Stimulated activated CD4-positive, alpha-beta T cell treated with anti-CD3 and anti-CD28 coated beads, Interleukin-2, amount 100 ng/mL, for 4 hours (primary cell): ENCODE data around the gene PRXL2C.
"Not testable (repeated sequence)": the region's sequence is repeated elsewhere in the genome, so short reads cannot be mapped to it uniquely, and the experiment has no call there.

Experiments used
- DNase-seq: peaks from one replicate; pipeline ENCODE4 v3.0.0-alpha.2; 2020; ENCODE audit warnings: low read depth

The PRXL2C gene, protein sequence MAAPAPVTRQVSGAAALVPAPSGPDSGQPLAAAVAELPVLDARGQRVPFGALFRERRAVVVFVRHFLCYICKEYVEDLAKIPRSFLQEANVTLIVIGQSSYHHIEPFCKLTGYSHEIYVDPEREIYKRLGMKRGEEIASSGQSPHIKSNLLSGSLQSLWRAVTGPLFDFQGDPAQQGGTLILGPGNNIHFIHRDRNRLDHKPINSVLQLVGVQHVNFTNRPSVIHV

DNA sequence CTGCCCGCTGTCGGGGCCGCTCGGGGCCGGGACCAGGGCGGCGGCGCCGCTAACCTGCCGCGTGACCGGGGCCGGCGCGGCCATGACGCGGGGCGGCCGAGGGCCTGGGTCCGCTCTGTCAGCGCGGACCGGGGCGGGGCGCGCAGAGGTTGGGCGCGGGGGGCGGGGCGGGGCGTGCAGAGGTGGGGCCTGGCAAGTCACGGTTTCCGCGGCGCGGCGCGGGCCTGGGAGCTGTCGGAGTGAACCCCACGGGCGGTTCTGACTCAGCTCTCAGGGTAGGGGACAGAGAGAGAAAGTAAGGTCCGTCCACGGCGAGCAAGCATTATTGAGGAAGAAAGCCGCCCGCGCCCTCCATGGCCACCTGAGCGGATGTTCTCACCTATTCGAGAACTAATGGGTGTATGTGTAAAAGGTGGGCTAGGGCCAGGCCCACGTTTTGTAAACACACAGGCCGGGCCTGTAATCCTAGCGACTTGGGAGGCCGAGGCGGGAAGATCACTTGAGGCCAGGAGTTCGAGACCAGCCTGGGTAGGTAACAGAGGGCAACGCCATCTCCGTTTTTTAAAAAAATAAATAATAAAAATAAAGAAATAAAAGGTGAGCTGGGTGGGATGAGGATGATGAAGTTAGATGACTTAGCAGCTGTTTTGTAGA, at the start of gene PRXL2C:
PRXL2C (minus strand) TSS at position 120 of the 654 bp plus-strand sequence; CDS start at position 84, 36 bp downstream.
- DNase-seq, result peak; percentile 82

DNA sequence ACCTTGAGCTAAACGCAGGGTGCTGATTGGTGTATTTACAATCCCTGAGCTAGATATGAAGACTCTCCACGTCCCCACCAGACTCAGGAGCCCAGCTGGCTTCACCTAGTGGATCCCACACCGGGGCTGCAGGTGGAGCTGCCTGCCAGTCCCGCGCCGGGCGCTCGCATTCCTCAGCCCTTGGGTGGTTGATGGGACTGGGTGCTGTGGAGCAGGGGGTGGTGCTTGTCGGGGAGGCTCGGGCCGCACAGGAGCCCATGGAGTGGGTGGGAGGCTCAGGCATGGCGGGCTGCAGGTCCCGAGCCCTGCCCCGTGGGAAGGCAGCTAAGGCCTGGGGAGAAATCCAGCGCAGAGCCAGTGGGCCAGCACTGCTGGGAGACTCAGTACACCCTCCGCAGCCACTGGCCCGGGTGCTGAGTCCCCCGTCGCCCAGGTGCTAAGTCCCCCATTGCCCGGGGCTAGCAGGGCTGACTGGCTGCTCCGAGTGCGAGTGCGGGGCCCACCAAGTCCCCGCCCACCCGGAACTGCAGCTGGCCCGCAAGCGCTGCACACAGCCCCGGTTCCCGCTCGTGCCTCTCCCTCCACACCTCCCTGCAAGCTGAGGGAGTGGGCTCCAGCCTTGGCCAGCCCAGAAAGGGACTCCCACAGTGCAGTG, 45.7 kb upstream of the PRXL2C start:
- not testable (repeated sequence) for DNase-seq

GRCh38 chr9:96691326-96691725, 36.2 kb upstream of the PRXL2C start:
- DNase-seq, result no peak

- DNase-seq, result no peak
Measured at GRCh38 chr9:96688745-96689464, 33.8 kb upstream of the PRXL2C start.

DNA sequence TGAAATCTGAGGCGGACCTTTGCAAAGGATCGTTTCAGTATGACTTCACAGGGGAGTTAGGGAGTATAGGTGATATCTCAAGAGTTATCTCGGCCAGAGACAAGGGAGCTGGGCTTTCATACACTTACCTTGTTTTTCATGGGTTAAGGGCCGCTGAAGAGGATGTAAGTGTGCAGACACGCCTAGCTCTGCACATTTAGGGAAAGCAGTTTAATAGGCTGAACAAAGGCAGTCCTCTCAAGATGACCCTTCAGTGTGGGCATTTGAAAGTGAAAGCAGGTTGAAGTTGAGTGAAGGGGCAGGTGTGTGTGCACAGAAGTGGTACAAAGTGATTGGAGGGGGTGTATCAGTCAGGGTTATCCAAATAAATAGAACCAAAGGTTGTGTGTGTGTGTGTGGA, 33.1 kb upstream of the PRXL2C start:
- no peak for DNase-seq

- DNase-seq, result peak; percentile 51
Measured at GRCh38 chr9:96686638-96687335, 31.7 kb upstream of the PRXL2C start.

- no peak for DNase-seq
Measured at GRCh38 chr9:96680812-96681499, 25.8 kb upstream of the PRXL2C start.

DNA sequence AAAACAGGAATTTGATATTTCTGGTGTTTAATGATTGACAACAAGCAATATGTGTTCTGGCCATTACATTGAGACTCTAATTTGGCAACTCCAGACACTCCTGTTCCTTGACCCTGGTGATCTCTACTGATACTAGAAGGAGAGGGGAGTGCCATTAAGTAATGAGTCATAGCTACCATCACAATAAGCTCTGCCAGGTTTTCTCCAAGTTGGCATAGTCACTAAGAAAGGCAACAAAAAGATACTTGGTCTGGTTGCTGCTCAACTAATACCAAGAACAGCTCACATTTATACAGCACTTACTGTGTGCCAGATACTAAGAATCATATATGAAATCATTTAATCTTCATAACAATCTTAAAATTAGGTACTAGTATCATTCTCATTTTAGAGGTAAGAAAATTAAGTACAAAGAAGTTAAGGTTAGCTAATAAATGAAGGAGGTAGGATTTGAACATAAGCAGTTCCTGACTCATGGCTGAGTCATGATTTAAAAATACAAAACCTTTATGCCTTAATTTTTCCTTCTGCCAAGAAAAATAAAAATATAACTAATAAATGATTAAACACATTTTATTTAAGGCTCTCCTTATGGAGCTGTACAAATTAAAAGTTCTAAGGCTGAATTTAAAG, 19.9 kb upstream of the PRXL2C start:
- no peak for DNase-seq

DNA sequence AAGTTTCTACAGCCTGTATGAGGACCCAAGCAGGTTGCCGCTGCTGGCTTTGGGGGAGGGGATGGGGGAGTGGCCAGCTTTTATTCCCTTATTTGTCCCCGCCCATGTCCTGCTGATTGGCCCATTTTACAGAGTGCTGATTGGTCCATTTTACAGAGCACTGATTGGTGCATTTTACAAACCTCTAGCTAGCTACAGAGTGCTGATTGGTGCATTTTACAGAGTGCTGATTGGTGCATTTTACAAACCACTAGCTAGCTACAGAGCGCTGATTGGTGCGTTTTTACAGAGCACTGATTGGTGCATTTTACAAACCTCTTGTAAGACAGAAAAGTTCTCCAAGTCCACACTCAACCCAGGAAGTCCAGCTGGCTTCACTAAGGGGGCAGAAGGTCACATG, 18.7 kb upstream of the PRXL2C start:
- not testable (repeated sequence) for DNase-seq

DNA sequence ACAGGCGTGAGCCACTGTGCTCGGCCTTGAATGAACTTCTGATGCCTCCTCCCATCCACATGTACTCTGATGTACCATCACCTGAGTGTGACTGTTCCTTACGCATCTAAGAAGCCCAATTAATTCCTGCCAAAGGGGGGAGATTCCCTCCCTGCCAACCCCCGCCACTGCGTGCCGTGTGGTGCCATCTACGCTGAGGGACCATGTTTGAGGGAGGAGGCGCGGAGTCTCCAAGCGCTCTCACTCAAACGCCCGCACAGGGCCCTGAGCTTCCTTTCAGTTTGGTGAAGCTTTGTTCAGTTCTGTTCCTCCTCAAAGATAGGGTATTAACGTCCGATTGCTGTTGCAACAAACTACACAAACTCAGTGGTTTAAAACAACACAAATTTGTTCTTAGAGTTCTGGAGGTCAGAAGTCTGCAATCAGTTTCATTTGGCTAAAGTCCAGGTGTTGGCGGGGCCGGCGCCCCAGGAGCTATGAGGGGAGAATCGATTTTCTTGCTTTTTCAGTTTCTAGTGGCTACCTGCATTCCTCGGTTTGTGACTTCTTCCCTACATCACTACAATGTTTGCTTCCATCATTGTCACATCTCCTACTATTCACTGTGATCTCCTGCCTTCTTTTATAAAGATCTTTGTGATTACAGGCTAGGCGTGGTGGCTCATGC, 13.9 kb upstream of the PRXL2C start:
- no peak for DNase-seq

DNA sequence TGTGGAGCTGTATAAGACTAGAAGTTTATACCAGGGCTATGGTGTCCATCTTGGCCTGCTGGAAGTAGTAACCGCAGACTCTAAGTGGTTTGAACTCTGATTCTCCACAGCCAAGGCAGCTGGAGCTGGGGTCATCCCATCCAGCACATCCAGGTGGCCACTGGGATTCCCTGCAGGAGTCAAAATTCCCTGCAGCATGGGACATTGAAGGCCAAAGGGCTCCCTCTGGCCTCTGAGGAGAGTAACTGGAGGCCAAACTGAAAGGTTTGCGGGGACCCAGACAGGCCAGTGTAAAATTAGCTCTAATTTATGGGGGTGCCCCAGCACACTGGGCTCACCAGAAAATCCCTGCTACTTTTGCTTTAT, 12.2 kb upstream of the PRXL2C start:
- DNase-seq, result no peak

DNA sequence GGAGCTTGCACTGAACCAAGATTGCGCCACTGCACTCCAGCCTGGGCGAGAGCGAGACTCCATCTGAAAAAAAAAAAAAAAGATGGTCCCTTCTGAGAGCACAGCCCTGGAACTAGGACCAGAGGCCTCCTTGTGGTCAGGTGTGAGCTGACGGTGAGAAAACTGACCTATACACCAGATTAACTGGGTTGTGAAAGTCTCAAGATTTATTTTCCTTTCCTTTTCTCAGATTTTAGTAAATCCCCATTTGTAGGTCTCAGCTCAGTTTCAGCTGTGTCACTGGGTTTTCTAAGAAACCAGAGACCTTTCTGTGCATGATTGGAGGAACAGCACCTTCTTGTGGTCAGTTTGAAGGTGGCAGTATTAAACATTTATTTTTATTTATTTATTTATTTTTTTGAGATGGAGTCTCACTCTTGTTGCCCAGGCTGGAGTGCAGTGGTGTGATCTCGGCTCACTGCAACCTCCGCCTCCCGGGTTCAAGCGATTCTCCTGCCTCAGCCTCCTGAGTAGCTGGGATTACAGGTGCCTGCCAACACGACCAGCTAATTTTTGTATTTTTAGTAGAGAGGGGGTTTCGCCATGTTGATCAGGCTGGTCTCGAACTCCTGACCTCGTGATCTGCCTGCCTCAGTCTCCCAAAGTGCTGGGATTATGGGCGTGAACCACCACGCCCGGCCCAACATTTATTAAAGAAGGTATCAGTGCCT, 11.7 kb upstream of the PRXL2C start:
- DNase-seq, result not testable (repeated sequence)

DNA sequence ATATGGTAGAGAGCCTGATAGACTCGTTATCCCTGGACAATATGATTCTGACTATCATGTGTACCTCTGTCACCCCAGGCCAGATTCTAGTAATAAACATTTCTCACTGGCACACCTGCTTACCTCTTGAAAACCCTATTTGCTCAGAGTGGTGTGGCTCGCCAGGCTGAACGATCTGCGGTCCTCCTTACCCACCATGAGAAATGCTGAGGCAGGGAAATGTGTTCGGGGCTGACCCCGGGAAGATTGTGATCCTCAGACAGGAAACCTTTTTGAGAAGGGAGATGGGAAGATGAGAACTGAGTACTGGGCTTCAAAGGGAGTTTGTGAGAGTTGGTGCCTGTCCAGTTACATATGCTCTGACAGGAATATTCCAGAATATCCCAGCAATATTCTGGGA, 10.7 kb upstream of the PRXL2C start:
- no peak for DNase-seq

DNA sequence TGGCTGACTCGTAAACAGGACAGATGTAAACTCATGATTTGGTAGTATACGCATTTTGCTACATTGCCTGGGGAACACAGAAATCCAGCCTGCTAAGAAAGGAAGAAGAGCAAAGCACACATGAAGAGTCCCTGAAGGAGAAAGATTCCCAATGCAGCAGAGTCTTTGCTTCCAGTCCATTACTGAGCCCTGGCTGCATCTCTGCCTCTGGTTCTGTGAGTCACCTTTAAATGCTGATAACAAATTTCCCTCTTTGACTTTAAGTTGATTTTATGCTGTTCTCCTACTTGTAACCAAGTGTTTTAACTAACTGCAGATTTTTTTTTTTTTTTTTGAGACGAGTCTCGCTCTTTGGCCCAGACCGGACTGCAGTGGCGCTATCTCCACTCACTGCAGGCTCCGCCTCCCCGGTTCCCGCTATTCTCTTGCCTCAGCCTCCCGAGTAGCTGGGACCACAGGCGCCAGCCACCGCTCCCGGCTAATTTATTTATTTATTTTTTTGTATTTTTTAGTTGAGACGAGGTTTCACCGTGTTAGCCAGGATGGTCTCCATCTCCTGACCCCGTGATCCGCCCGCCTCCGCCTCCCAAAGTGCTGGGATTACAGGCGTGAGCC, 8.5 kb upstream of the PRXL2C start:
- DNase-seq, result no peak

- no peak for DNase-seq
Measured at GRCh38 chr9:96661711-96662110, 6.6 kb upstream of the PRXL2C start.

DNA sequence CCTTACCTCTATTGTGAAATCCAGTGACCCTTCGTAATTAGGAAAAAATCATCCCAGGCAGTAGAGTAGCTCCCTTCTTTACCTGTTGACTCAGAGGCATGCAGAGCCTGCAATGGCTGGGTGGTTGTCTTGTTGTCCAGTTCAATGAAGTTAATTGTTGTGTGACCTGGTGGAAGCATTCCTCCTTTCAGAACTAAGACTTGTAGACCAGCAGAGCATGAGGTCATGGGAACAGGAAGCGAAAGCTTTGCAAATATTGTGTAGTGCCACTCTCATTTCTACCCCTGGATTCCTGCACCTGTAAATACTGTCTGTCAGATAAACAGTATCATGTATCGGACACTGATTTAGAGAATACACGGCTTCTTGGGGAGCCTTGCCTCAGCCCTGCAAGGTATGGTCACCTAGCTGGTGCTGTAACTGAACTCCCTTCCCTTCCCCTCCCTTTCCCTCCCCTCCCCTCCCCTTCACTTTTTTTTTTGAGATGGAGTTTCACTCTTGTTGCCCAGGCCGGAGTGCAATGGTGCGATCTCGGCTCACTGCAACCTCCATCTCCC, 5.7 kb upstream of the PRXL2C start:
- no peak for DNase-seq

GRCh38 chr9:96654450-96655197, 493 bp downstream of the PRXL2C start:
- DNase-seq, result peak; percentile 54

GRCh38 chr9:96651626-96652025, 3.5 kb downstream of the PRXL2C start:
- no peak for DNase-seq
